HEK293 (cell line): Measurements from ENCODE around the gene ELOVL3.

Experiments
- BCL6B ChIP-seq: fragments of 450-650 bp; formaldehyde crosslinking; IDR thresholded peaks from 2 replicates; pipeline ENCODE4 v1.5.1; 2017; ENCODE audit warnings: missing biosample characterization, missing genetic modification characterization
- EGR2 ChIP-seq: fragments of 450-650 bp; formaldehyde crosslinking; IDR thresholded peaks from 2 replicates; pipeline ENCODE4 v1.5.1; 2016; ENCODE audit warnings: low read depth, missing biosample characterization, missing genetic modification characterization
- GLI2 ChIP-seq: fragments of 450-650 bp; formaldehyde crosslinking; IDR thresholded peaks from 2 replicates; pipeline ENCODE4; 2017; ENCODE audit warnings: missing biosample characterization, missing genetic modification characterization, low read depth, borderline replicate concordance
- HOXA7 ChIP-seq: sonication (generic); formaldehyde crosslinking; IDR thresholded peaks from 2 replicates; pipeline ENCODE4 v1.8.1; 2022; ENCODE audit warnings: missing genetic modification reagents, borderline replicate concordance
- KLF1 ChIP-seq: fragments of 450-650 bp; formaldehyde crosslinking; IDR thresholded peaks from 2 replicates; pipeline ENCODE4 v1.5.1; 2016; ENCODE audit warnings: missing biosample characterization, missing genetic modification characterization
- KLF9 ChIP-seq: fragments of 450-650 bp; formaldehyde crosslinking; IDR thresholded peaks from 2 replicates; pipeline ENCODE4 v1.5.1; 2016; ENCODE audit warnings: missing biosample characterization, missing genetic modification characterization, low read depth
- MYNN ChIP-seq: fragments of 450-650 bp; formaldehyde crosslinking; IDR thresholded peaks from 2 replicates; pipeline ENCODE4 v1.5.1; 2016; ENCODE audit warnings: missing biosample characterization, missing genetic modification characterization, borderline replicate concordance
- PRDM6 ChIP-seq: fragments of 450-650 bp; formaldehyde crosslinking; IDR thresholded peaks from 2 replicates; pipeline ENCODE4 v1.5.1; 2017; ENCODE audit warnings: missing biosample characterization, missing genetic modification characterization
- ZBTB10 ChIP-seq: fragments of 450-650 bp; formaldehyde crosslinking; IDR thresholded peaks from 2 replicates; pipeline ENCODE4 v1.5.1; 2016; ENCODE audit warnings: missing biosample characterization, missing genetic modification characterization
- ZBTB20 ChIP-seq: fragments of 450-650 bp; formaldehyde crosslinking; IDR thresholded peaks from 2 replicates; pipeline ENCODE4 v1.5.1; 2016; ENCODE audit warnings: missing biosample characterization, missing genetic modification characterization
- ZBTB48 ChIP-seq: fragments of 450-650 bp; formaldehyde crosslinking; IDR thresholded peaks from 2 replicates; pipeline ENCODE4 v1.5.1; 2016; ENCODE audit warnings: missing biosample characterization, missing genetic modification characterization
- ZFP37 ChIP-seq: fragments of 450-650 bp; formaldehyde crosslinking; IDR thresholded peaks from 2 replicates; pipeline ENCODE4 v1.5.1; 2016; ENCODE audit warnings: missing biosample characterization, missing genetic modification characterization
- ZIC2 ChIP-seq: fragments of 450-650 bp; formaldehyde crosslinking; IDR thresholded peaks from 2 replicates; pipeline ENCODE4 v1.5.1; 2016; ENCODE audit warnings: missing biosample characterization, missing genetic modification characterization
- ZNF140 ChIP-seq: fragments of 450-650 bp; formaldehyde crosslinking; IDR thresholded peaks from 2 replicates; pipeline ENCODE4 v1.5.1; 2016; ENCODE audit warnings: missing biosample characterization, missing genetic modification characterization
- ZNF146 ChIP-seq: fragments of 450-650 bp; formaldehyde crosslinking; IDR thresholded peaks from 2 replicates; pipeline ENCODE4 v1.5.1; 2016; ENCODE audit warnings: missing biosample characterization, missing genetic modification characterization
- ZNF157 ChIP-seq: fragments of 450-650 bp; formaldehyde crosslinking; IDR thresholded peaks from 2 replicates; pipeline ENCODE4 v1.5.1; 2016; ENCODE audit warnings: missing biosample characterization, missing genetic modification characterization
- ZNF184 ChIP-seq: fragments of 450-650 bp; IDR thresholded peaks from 2 replicates; pipeline ENCODE4 v1.5.1; 2018; ENCODE audit warnings: missing biosample characterization, mild to moderate bottlenecking, missing genetic modification characterization
- ZNF19 ChIP-seq: fragments of 450-650 bp; formaldehyde crosslinking; IDR thresholded peaks from 2 replicates; pipeline ENCODE4; 2016; ENCODE audit warnings: missing biosample characterization, missing genetic modification characterization, low read depth
- ZNF221 ChIP-seq: fragments of 450-650 bp; formaldehyde crosslinking; IDR thresholded peaks from 2 replicates; pipeline ENCODE4 v1.5.1; 2017; ENCODE audit warnings: missing biosample characterization, missing genetic modification characterization, borderline replicate concordance
- ZNF24 ChIP-seq: fragments of 450-650 bp; formaldehyde crosslinking; IDR thresholded peaks from 2 replicates; pipeline ENCODE4 v1.5.1; 2016; ENCODE audit warnings: missing biosample characterization, missing genetic modification characterization
- ZNF394 ChIP-seq: fragments of 450-650 bp; formaldehyde crosslinking; IDR thresholded peaks from 2 replicates; pipeline ENCODE4 v1.5.1; 2016; ENCODE audit warnings: missing biosample characterization, missing genetic modification characterization, mild to moderate bottlenecking, moderate library complexity, borderline replicate concordance
- ZNF449 ChIP-seq: fragments of 450-650 bp; formaldehyde crosslinking; IDR thresholded peaks from 2 replicates; pipeline ENCODE4 v1.5.1; 2017; ENCODE audit warnings: missing biosample characterization, mild to moderate bottlenecking, missing genetic modification characterization, moderate library complexity
- ZNF510 ChIP-seq: fragments of 450-650 bp; formaldehyde crosslinking; IDR thresholded peaks from 2 replicates; pipeline ENCODE4 v1.5.1; 2018; ENCODE audit warnings: mild to moderate bottlenecking, missing genetic modification characterization, missing biosample characterization; ENCODE audit not compliant: insufficient replicate concordance
- ZNF585B ChIP-seq: fragments of 450-650 bp; formaldehyde crosslinking; IDR thresholded peaks from 2 replicates; pipeline ENCODE4 v1.5.1; 2016; ENCODE audit warnings: missing biosample characterization, missing genetic modification characterization
- ZNF610 ChIP-seq: fragments of 450-650 bp; formaldehyde crosslinking; IDR thresholded peaks from 2 replicates; pipeline ENCODE4 v1.5.1; 2016; ENCODE audit warnings: missing biosample characterization, missing genetic modification characterization, borderline replicate concordance
- ZNF692 ChIP-seq: fragments of 450-650 bp; formaldehyde crosslinking; IDR thresholded peaks from 2 replicates; pipeline ENCODE4 v1.5.1; 2016; ENCODE audit warnings: missing biosample characterization, missing genetic modification characterization
- ZNF707 ChIP-seq: fragments of 450-650 bp; formaldehyde crosslinking; IDR thresholded peaks from 2 replicates; pipeline ENCODE4 v1.5.1; 2016; ENCODE audit warnings: missing biosample characterization, missing genetic modification characterization
- ZNF747 ChIP-seq: fragments of 450-650 bp; formaldehyde crosslinking; IDR thresholded peaks from 2 replicates; pipeline ENCODE4 v1.5.1; 2016; ENCODE audit warnings: missing biosample characterization, missing genetic modification characterization
- ZNF76 ChIP-seq: fragments of 450-650 bp; formaldehyde crosslinking; IDR thresholded peaks from 2 replicates; pipeline ENCODE4; 2016; ENCODE audit warnings: low read depth, missing biosample characterization, missing genetic modification characterization, borderline replicate concordance
- ZNF768 ChIP-seq: fragments of 450-650 bp; formaldehyde crosslinking; IDR thresholded peaks from 2 replicates; pipeline ENCODE4 v1.5.1; 2018; ENCODE audit warnings: missing biosample characterization, mild to moderate bottlenecking, missing genetic modification characterization
- ZSCAN5A ChIP-seq: fragments of 450-650 bp; formaldehyde crosslinking; IDR thresholded peaks from 2 replicates; pipeline ENCODE4 v1.5.1; 2016; ENCODE audit warnings: missing biosample characterization, missing genetic modification characterization

Gene ELOVL3

GRCh38 chr10:102230264-102230860 is 4.3 kb downstream of the ELOVL3 start (continued):
- no peak for TF ChIP-seq ZNF510
- peak; percentile 71 for TF ChIP-seq KLF9 (tag by site-specific recombination)
- no peak for TF ChIP-seq ZNF692 (tag by site-specific recombination)
- TF ChIP-seq ZNF585B (tag by site-specific recombination): no peak
- peak; percentile 10; the same call in 1 of the 2 replicates for TF ChIP-seq ZBTB20 (tag by site-specific recombination)
- TF ChIP-seq ZNF768 (tag by site-specific recombination): no peak
- TF ChIP-seq ZNF394 (tag by site-specific recombination): peak; percentile 52; the same call in 1 of the 2 replicates
- TF ChIP-seq EGR2 (tag by site-specific recombination): peak; percentile 70
- no peak for TF ChIP-seq ZNF449
- no peak for TF ChIP-seq ZNF610 (tag by site-specific recombination)
- TF ChIP-seq ZNF184 (tag by site-specific recombination): no peak
- peak; percentile 71 for TF ChIP-seq ZNF24 (tag by site-specific recombination)
- TF ChIP-seq ZFP37 (tag by site-specific recombination): no peak
- TF ChIP-seq ZNF157 (tag by site-specific recombination): no peak
- TF ChIP-seq ZNF140 (tag by site-specific recombination): no peak
- TF ChIP-seq PRDM6 (tag by site-specific recombination): no peak
- TF ChIP-seq GLI2 (tag by site-specific recombination): no peak
- no peak for TF ChIP-seq ZNF747
- no peak for TF ChIP-seq ZNF19 (tag by site-specific recombination)
- TF ChIP-seq KLF1: peak; percentile 98
- TF ChIP-seq ZIC2 (tag by site-specific recombination): peak; percentile 71
- no peak; the same call in 1 of the 2 replicates for TF ChIP-seq ZNF76 (tag by site-specific recombination)
- no peak for TF ChIP-seq MYNN
- peak; percentile 75; the same call in 1 of the 2 replicates for TF ChIP-seq ZBTB10 (tag by site-specific recombination)
- TF ChIP-seq HOXA7 (CRISPR knock-in tag): no peak
- TF ChIP-seq ZNF146 (tag by site-specific recombination): no peak
- no peak for TF ChIP-seq ZSCAN5A
- TF ChIP-seq ZBTB48 (tag by site-specific recombination): peak; percentile 87
- TF ChIP-seq ZNF707: no peak
- TF ChIP-seq BCL6B (tag by site-specific recombination): no peak
- TF ChIP-seq ZNF221 (tag by site-specific recombination): no peak
